ENCODE data around the gene CACNA1E.

The CACNA1E gene

DNA sequence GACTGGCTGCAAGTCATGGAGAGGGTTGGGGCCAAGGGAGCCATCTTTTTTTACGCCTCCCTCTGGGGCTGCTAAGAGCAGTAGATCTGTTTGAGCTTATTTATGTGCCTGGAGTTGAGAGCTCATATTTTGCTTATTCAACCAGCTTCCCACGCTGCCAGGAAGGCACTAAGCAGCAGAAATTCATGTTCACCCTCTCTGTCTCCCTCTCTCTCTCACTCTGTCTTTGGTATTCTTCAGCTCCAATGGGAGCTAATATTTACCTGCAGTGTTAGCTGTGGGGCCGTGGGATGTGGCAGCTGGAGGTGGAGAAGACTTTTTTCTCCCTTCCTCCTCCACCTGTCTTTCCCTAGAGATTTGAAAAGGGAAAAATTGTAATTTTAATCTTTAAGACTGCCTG lies 26.8 kb upstream of the CACNA1E start:
- Histone ChIP-seq H3K27me3 (ENCODE audit: low read depth, low read length) (no peaks in the 10 kb centered on the region), H3K9me3 (ENCODE audit: control insufficient read depth in 1 of 2, low read length in 2 of 2) (peaks cover 0 to 9% of the 10 kb centered on the region in 2 donors)

DNA sequence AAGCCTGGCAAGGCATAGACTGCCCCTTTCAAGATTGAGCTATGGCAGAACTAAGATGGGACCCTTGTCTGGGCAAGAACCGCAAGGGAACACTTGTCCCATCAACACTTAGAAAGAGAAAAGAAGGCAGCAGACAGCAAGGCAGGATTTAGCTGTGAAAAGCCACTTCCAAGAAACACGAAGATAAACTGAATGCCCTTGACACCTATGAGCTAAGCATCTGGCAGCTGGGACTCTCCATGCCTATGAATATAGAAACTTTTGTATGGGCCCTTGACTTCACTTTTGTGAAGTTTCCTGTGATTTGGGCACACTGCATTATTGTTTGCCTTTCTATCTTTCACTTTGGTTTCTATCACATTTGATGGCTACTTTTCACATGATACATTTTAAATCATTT lies 24.9 kb upstream of the CACNA1E start:
- Histone ChIP-seq H3K27ac (ENCODE audit: low read length) (no peak overlapping the region), H3K4me1 (ENCODE audit: control insufficient read depth in 1 of 2, insufficient read depth in 2 of 2, low read length in 2 of 2) (no peaks in the 10 kb centered on the region), H3K36me3 (ENCODE audit: control insufficient read depth in 1 of 2, insufficient read depth in 2 of 2, low read length in 2 of 2) (no peaks in the 10 kb centered on the region), H3K4me3 (ENCODE audit: low read depth in 1 of 2, low read length in 2 of 2) (no peak overlapping the region), H3K27me3 (ENCODE audit: low read depth, low read length) (no peaks in the 10 kb centered on the region), H3K9me3 (ENCODE audit: control insufficient read depth in 1 of 2, low read length in 2 of 2) (peaks cover 0 to 9% of the 10 kb centered on the region in 2 donors)

More for the DNA sequence above, 26.8 kb upstream of the CACNA1E start:
- Histone ChIP-seq H3K4me1 (ENCODE audit: control insufficient read depth in 1 of 2, insufficient read depth in 2 of 2, low read length in 2 of 2) (no peaks in the 10 kb centered on the region), H3K36me3 (ENCODE audit: control insufficient read depth in 1 of 2, insufficient read depth in 2 of 2, low read length in 2 of 2) (no peaks in the 10 kb centered on the region), H3K4me3 (ENCODE audit: low read depth in 1 of 2, low read length in 2 of 2) (no peak overlapping the region), H3K27ac (ENCODE audit: low read length) (no peak overlapping the region)

DNA sequence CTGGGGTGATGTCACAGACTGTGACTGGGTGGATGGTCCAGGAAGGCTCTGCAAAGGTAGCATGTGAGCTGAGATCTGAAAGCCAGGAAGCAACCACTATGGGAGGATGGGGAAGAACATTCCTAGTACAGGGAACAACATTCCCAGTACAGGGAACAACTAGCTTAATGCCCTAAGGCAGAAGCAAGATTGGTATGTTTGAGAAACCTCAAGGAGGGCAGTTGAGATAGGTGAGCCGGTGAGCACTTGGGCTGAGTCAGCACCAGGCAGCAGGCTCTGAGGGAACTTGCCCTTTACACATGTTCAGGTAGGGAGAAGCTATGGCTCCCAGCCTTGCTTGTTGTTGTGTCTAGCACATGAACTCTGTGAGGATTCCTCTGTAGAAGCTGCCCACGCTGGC lies 24.2 kb upstream of the CACNA1E start:
- Histone ChIP-seq H3K36me3 (ENCODE audit: control insufficient read depth in 1 of 2, insufficient read depth in 2 of 2, low read length in 2 of 2) (no peaks in the 10 kb centered on the region), H3K4me3 (ENCODE audit: low read depth in 1 of 2, low read length in 2 of 2) (no peak overlapping the region), H3K4me1 (ENCODE audit: control insufficient read depth in 1 of 2, insufficient read depth in 2 of 2, low read length in 2 of 2) (no peaks in the 10 kb centered on the region), H3K27ac (ENCODE audit: low read length) (no peak overlapping the region), H3K9me3 (ENCODE audit: control insufficient read depth in 1 of 2, low read length in 2 of 2) (peaks cover 0 to 9% of the 10 kb centered on the region in 2 donors), H3K27me3 (ENCODE audit: low read depth, low read length) (no peaks in the 10 kb centered on the region)

DNA sequence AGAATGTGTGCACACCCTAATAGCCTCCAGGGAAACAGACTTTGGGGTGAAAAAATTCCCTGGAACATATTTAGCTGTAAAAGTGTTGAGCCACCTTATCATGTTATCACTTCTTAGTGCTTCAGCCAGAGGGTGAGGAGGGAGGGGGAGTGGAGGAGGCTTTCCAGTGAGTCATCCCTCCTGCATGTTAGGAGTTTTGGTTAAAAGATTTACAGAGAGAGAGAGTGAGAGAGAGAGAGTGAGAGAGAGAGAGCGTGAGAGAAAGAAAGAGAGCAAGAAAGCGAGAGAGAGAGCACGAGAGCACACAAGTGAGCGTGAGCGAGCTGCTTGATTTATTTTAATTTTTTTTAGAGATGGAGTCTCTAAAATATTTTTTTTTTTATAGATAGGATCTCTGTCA lies 13.5 kb upstream of the CACNA1E start:
- Histone ChIP-seq H3K27ac (ENCODE audit: low read length) (no peak overlapping the region), H3K27me3 (ENCODE audit: low read depth, low read length) (no peaks in the 10 kb centered on the region), H3K9me3 (ENCODE audit: control insufficient read depth in 1 of 2, low read length in 2 of 2) (no peaks in the 10 kb centered on the region), H3K4me1 (ENCODE audit: control insufficient read depth in 1 of 2, insufficient read depth in 2 of 2, low read length in 2 of 2) (peaks cover 0 to 6% of the 10 kb centered on the region in 2 donors), H3K4me3 (ENCODE audit: low read depth in 1 of 2, low read length in 2 of 2) (no peak overlapping the region), H3K36me3 (ENCODE audit: control insufficient read depth in 1 of 2, insufficient read depth in 2 of 2, low read length in 2 of 2) (no peaks in the 10 kb centered on the region)

DNA sequence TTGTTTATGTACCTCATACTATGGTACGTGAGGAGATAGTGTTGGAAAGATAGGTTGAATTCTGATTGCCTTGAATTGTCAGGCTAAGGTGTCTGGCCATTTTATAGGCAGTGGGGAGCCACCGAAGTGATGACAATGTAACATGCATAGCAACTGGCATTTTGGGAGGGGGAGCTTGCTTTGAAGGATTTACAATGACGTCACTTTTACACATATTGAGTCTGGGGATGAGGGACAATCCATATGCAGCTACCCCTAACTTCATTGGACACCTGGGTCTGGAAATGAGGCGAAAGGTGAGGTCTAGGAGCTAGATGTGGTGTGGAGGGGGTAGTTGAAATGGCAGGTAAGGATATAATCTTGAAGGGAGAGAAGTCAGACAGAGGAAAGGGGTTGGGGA lies 7.7 kb upstream of the CACNA1E start:
- no peaks in the 10 kb centered on the region for H3K27me3 ChIP-seq (ENCODE audit: low read depth, low read length)
- no peaks in the 10 kb centered on the region for H3K36me3 ChIP-seq (ENCODE audit: control insufficient read depth in 1 of 2, insufficient read depth in 2 of 2, low read length in 2 of 2)
- no peak overlapping the region for H3K27ac ChIP-seq (ENCODE audit: low read length)
- no peaks in the 10 kb centered on the region for H3K4me1 ChIP-seq (ENCODE audit: control insufficient read depth in 1 of 2, insufficient read depth in 2 of 2, low read length in 2 of 2)
- no peak overlapping the region for H3K4me3 ChIP-seq (ENCODE audit: low read depth in 1 of 2, low read length in 2 of 2)
- H3K9me3 ChIP-seq (ENCODE audit: control insufficient read depth in 1 of 2, low read length in 2 of 2), result no peaks in the 10 kb centered on the region

DNA sequence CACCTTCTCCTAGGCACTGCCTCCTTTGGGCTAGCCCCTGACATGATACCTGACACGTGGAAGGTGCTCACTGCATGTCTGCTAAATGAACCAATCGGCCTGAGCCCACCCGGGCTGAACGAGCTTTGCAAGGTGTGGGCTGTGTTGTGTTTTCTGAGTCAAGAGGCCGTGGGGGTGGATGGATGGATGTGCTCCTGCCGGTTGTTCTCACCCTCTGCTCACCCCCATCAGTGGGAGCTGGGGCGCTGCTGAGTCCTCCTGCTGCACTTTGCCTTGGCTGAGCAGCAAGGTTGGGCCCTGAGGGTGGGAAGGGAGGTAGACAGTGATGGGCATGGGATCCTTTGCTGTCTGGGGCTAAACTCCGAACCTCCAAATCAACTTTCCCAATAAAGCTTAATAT lies 6.7 kb upstream of the CACNA1E start:
- no peaks in the 10 kb centered on the region for H3K9me3 ChIP-seq (ENCODE audit: control insufficient read depth in 1 of 2, low read length in 2 of 2)
- H3K4me3 ChIP-seq (ENCODE audit: low read depth in 1 of 2, low read length in 2 of 2), result no peak overlapping the region
- no peaks in the 10 kb centered on the region for H3K36me3 ChIP-seq (ENCODE audit: control insufficient read depth in 1 of 2, insufficient read depth in 2 of 2, low read length in 2 of 2)
- no peak overlapping the region for H3K27ac ChIP-seq (ENCODE audit: low read length)
- no peaks in the 10 kb centered on the region for H3K27me3 ChIP-seq (ENCODE audit: low read depth, low read length)
- no peaks in the 10 kb centered on the region for H3K4me1 ChIP-seq (ENCODE audit: control insufficient read depth in 1 of 2, insufficient read depth in 2 of 2, low read length in 2 of 2)

DNA sequence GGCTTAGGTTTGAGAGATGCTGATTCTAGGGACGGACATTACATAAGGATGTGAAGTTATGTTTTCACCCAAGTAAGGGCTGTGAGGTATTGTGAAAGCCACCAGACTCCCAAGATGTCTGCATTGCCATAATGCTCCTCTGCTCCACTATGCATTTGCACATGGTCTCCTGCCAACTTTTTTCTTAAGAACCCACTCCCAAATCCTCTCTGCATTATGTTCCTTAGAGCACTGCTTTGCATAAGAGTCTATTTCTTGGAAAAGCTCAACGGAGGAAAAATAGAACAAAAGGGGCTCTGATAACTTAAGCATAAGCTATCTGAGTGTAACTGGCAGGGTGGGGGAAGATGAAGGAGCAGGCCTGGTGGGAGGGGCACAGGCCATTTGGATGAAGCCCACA lies 5.0 kb upstream of the CACNA1E start:
- H3K27ac ChIP-seq (ENCODE audit: low read length), result no peak overlapping the region
- H3K4me3 ChIP-seq (ENCODE audit: low read depth in 1 of 2, low read length in 2 of 2), result no peak overlapping the region
- H3K36me3 ChIP-seq (ENCODE audit: control insufficient read depth in 1 of 2, insufficient read depth in 2 of 2, low read length in 2 of 2), result no peaks in the 10 kb centered on the region
- H3K9me3 ChIP-seq (ENCODE audit: control insufficient read depth in 1 of 2, low read length in 2 of 2), result no peaks in the 10 kb centered on the region
- H3K27me3 ChIP-seq (ENCODE audit: low read depth, low read length), result peaks cover 6% of the 10 kb centered on the region
- peaks cover 0 to 15% of the 10 kb centered on the region in 2 donors for H3K4me1 ChIP-seq (ENCODE audit: control insufficient read depth in 1 of 2, insufficient read depth in 2 of 2, low read length in 2 of 2)

DNA sequence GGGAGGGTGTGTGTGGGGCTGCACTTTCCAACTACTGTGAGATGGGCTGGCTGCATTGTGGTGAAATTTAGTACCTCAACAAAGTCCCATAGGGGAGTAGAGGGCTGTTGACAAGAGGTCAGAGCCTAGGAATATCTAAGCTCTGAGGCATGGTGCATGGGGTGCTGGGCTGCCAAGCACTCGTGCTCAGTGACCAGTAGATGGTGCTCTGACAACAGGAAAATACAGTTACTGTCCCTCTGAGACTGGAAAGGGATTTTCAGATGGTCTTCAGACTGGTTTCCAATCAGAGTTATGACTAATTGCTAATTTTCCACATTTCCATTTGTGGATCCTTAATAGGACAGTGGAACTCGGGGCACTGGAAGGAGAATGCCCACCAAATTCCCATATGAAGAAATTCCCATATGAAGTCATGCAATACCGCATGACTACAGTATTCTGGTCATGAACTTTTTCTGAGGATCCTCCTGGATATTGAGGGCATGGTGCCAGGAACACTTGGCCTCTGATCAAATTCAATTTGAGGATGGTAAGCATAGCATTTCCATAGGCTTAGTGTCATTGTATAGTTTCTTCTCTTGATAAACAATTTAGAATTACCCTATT lies 4.1 kb upstream of the CACNA1E start:
- H3K27ac ChIP-seq (ENCODE audit: low read length), result no peak overlapping the region
- H3K27me3 ChIP-seq (ENCODE audit: low read depth, low read length), result peaks cover 15% of the 10 kb centered on the region
- H3K36me3 ChIP-seq (ENCODE audit: control insufficient read depth in 1 of 2, insufficient read depth in 2 of 2, low read length in 2 of 2), result no peaks in the 10 kb centered on the region
- H3K4me1 ChIP-seq (ENCODE audit: control insufficient read depth in 1 of 2, insufficient read depth in 2 of 2, low read length in 2 of 2), result peaks cover 0 to 20% of the 10 kb centered on the region in 2 donors
- no peaks in the 10 kb centered on the region for H3K9me3 ChIP-seq (ENCODE audit: control insufficient read depth in 1 of 2, low read length in 2 of 2)
- no peak overlapping the region for H3K4me3 ChIP-seq (ENCODE audit: low read depth in 1 of 2, low read length in 2 of 2)

DNA sequence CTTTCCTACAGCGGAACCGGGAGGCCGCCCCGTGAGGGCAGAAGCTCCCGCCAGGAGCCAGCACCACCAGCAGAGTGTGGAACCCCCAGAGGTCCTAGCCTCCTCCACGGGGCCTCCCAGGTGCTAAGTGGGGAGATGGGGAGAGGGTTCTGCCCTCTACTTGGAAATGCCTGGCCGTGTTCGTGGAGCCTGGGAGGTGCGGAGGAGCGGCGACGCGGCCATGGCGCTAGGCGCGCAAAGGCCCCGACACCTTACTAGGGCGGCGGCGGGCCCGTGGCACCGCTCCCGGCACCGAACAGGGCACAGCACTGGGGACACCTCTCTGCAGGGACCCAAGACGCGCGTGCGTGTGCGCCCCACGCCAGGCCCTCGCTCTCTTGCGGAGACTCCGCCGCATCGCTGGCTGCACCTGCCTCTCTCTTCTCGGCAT lies 1.3 kb upstream of the CACNA1E start:
- Histone ChIP-seq H3K27ac (ENCODE audit: low read length) (no peak overlapping the region), H3K4me1 (ENCODE audit: control insufficient read depth in 1 of 2, insufficient read depth in 2 of 2, low read length in 2 of 2) (peaks cover 0 to 26% of the 10 kb centered on the region in 2 donors), H3K36me3 (ENCODE audit: control insufficient read depth in 1 of 2, insufficient read depth in 2 of 2, low read length in 2 of 2) (no peaks in the 10 kb centered on the region), H3K4me3 (ENCODE audit: low read depth in 1 of 2, low read length in 2 of 2) (peak overlapping the region; percentile 24 to 67), H3K9me3 (ENCODE audit: control insufficient read depth in 1 of 2, low read length in 2 of 2) (no peaks in the 10 kb centered on the region), H3K27me3 (ENCODE audit: low read depth, low read length) (peaks cover 40% of the 10 kb centered on the region)

DNA sequence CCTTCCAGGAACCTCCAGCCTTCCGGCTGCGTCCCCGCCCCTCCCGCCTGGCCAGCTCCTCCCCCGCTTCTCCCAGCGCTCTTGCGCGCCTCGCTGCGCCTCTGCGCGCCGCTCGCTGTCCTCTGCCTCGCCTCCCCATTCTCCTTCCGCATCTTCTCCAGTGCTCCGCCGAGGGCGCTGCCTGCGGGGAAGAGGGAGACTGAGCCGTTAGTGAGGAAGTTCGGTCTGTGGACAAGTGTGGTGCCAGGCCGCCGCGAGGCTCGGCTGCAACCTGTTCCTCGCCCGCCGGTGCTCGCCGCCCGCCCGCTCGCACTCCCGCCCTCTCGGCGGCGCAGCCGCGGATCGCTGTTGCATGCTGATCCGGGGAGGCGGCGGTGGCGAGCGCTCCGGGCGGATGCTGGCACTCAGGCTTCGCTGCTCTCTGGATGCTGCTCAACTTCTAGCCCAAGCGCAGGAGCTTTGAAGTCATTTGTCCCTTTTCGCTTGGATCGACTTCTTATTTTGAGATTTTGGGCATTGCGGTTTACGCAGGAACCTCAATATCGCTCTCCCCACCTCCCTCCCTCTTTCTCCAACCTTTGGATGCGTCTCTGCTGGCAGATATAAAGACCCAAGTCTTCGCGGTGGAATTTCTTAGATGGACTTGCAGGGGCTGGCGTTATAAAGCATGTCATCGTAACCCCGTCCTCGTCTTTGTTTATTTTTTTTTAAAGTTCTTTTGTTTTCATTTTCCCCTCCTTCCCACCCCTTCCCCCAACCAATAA lies 614 bp upstream of the CACNA1E start:
- peaks cover 47% of the 10 kb centered on the region for H3K27me3 ChIP-seq (ENCODE audit: low read depth, low read length)
- no peaks in the 10 kb centered on the region for H3K36me3 ChIP-seq (ENCODE audit: control insufficient read depth in 1 of 2, insufficient read depth in 2 of 2, low read length in 2 of 2)
- H3K4me1 ChIP-seq (ENCODE audit: control insufficient read depth in 1 of 2, insufficient read depth in 2 of 2, low read length in 2 of 2), result peaks cover 0 to 26% of the 10 kb centered on the region in 2 donors
- H3K4me3 ChIP-seq (ENCODE audit: low read depth in 1 of 2, low read length in 2 of 2), result peak overlapping the region; percentile 24 to 67
- no peaks in the 10 kb centered on the region for H3K9me3 ChIP-seq (ENCODE audit: control insufficient read depth in 1 of 2, low read length in 2 of 2)
- no peak overlapping the region for H3K27ac ChIP-seq (ENCODE audit: low read length)

DNA sequence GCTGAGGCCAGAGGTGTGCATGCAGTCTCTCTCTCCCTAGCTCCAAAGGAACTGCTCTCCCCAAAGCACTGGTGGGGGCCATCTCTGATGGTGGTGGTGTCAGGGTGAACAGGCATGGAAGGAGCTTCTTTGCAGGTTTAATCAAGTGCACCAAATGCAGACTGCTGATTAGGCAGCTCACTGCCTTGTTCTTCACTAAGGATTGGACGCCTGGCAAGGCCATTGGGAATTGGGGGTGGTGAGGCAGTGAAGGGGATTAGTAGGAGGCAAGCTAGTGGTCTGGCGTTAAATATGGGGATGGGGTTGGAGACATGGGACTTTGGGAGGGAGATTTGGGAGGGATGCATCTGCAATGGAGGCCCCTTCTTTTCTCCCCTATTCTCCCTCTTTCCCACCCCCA lies 1.5 kb downstream of the CACNA1E start:
- H3K27me3 ChIP-seq (ENCODE audit: low read depth, low read length), result peaks cover 48% of the 10 kb centered on the region
- H3K4me1 ChIP-seq (ENCODE audit: control insufficient read depth in 1 of 2, insufficient read depth in 2 of 2, low read length in 2 of 2), result peaks cover 0 to 26% of the 10 kb centered on the region in 2 donors
- no peak overlapping the region for H3K27ac ChIP-seq (ENCODE audit: low read length)
- H3K4me3 ChIP-seq (ENCODE audit: low read depth in 1 of 2, low read length in 2 of 2), result no peak overlapping the region
- no peaks in the 10 kb centered on the region for H3K9me3 ChIP-seq (ENCODE audit: control insufficient read depth in 1 of 2, low read length in 2 of 2)
- no peaks in the 10 kb centered on the region for H3K36me3 ChIP-seq (ENCODE audit: control insufficient read depth in 1 of 2, insufficient read depth in 2 of 2, low read length in 2 of 2)

Data from muscle layer of duodenum (tissue), 2 donors.